GM13977 (cell line): ENCODE results near the gene KPNA6.

Source experiments
- DNase-seq: peaks from one replicate; pipeline ENCODE4 v3.0.0; 2012; ENCODE audit warnings: low spot score
- CTCF ChIP-seq: IDR thresholded peaks from 2 replicates; pipeline ENCODE4 v1.5.1; 2012; ENCODE audit warnings: mild to moderate bottlenecking, control low read depth; ENCODE audit not compliant: insufficient read depth; ENCODE audit errors: extremely low read depth, missing control alignments
- in situ Hi-C: fragments of 300-500 bp; cut with MboI; formaldehyde crosslinking; loops from one replicate; pipeline ENCODE4 v1.12.0; 2022; ENCODE audit warnings: low sequenced_read_pairs, low pct_unique_long_range_greater_than_20kb, mixed read lengths, inconsistent platforms; ENCODE audit not compliant: unreplicated experiment

Gene KPNA6

GRCh38 chr1:32180186-32181060 is 72.6 kb downstream of the KPNA6 start:
- in situ Hi-C loops = no loop called here
- peak; percentile 46 for DNase-seq
- no peak for TF ChIP-seq CTCF

GRCh38 chr1:32181065-32181464 is 73.2 kb downstream of the KPNA6 start:
- DNase-seq = no peak
- in situ Hi-C loops = no loop called here
- TF ChIP-seq CTCF = no peak

GRCh38 chr1:32181563-32181962 is 73.7 kb downstream of the KPNA6 start:
- TF ChIP-seq CTCF = no peak
- in situ Hi-C loops = no loop called here
- DNase-seq = no peak

DNA sequence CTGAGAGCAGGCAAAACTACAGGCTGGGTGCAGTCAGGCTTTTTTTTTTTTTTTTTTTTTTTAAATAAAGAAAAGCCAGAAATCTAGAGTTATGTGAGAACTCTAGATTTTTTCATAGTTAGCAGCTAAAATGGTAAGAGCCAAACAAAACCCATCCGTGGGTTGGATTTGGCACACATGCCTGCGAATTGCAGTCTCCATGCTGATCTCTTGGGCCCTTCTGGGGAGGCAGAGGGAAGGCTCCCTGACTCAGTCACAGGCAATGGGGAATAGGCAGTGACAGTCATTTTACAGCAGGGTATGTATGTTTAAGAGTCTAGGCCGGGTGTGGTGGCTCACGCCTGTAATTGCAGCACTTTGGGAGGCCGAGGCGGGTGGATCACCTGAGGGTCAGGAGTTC is 74.2 kb downstream of the KPNA6 start:
- DNase-seq = no peak
- in situ Hi-C loops = no loop called here
- no peak for TF ChIP-seq CTCF

DNA sequence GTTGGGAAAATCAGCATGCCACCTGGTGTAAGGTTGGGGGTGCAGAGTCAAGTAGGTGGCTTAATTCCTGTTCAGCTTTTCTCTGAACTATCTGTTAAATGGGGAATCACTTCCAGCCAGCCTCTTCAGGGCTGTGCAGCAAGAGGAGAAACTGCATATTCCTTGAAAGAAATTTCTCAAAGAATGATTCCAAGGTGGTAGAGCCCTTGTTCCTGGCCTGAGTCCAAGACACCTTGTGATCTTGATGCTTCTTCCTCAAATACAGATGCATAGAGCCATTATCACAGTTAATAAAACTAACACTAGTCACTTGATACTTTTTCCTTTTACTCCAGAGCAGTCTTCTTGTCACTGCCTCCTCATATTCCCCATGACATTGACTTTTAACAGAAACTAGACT is 76.8 kb downstream of the KPNA6 start:
- no peak for TF ChIP-seq CTCF
- no peak for DNase-seq
- in situ Hi-C loops = no loop called here

GRCh38 chr1:32186077-32186476 is 78.2 kb downstream of the KPNA6 start:
- in situ Hi-C loops = no loop called here
- no peak for TF ChIP-seq CTCF
- DNase-seq = no peak
